Activated CD8-positive, alpha-beta memory T cell treated with anti-CD3 and anti-CD28 coated beads, Interleukin-2, amount 50 U/mL, for 48 hours (primary cell): ENCODE measurements around the gene HS3ST1.
"Not testable (repeated sequence)": the region's sequence is repeated elsewhere in the genome, so short reads cannot be mapped to it uniquely, and the experiment has no call there.

Experiments used
- DNase-seq: peaks from one replicate; pipeline ENCODE4 v3.0.0-alpha.2; 2020

HS3ST1 gene

GRCh38 chr4:11397819-11398610, 30.7 kb downstream of the HS3ST1 start:
- DNase-seq: no peak

DNA sequence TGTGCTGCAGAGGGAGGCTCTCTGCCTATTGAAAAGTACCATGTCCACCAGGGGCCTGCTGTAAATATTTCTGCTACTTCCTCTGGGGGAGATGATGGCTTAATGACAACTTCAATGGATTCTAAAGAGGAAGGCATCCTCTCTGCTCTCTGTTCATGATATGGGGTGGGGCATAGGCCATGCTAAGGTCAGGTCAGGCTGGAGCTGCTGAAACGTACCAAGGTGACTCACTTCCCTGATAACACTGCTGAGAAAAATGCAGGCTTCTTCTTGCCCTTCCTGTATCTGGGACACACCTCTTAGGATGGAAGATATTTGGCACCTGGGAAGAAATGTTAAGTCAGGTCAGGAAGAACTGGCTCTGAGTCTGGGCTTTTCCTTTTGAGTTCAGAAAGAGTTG, 31.5 kb downstream of the HS3ST1 start:
- no peak for DNase-seq

DNA sequence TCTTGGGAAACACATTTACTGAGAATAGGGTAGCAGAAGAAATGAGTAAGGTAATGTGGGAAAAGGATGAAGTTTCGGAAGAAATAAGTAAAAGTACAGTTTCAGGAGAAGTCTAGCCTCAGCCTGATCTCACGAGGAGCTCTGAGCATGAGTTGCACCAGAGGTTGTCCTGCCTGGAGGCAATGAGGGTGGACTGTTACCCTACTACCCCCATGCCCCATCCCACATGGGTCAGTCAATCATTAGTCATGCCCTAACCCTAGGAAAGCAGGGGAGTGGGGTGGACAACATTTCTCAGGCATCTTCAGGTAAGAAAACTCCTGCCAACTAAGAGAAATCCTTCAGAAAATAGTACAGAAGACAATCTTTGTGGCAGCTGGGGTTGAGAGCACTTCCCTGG, 35.1 kb downstream of the HS3ST1 start:
- DNase-seq: no peak

DNA sequence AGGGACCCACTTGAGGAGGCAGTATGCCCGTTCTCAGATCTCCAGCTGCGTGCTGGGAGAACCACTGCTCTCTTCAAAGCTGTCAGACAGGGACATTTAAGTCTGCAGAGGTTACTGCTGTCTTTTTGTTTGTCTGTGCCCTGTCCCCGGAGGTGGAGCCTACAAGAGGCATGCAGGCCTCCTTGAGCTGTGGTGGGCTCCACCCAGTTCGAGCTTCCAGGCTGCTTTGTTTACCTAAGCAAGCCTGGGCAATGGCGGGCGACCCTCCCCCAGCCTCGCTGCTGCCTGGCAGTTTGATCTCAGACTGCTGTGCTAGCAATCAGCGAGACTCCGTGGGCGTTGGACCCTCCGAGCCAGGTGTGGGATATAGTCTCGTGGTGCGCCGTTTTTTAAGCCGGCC, 44.6 kb downstream of the HS3ST1 start:
- not testable (repeated sequence) for DNase-seq

- no peak for DNase-seq
Observed at GRCh38 chr4:11376571-11376970, 52.1 kb downstream of the HS3ST1 start.

DNA sequence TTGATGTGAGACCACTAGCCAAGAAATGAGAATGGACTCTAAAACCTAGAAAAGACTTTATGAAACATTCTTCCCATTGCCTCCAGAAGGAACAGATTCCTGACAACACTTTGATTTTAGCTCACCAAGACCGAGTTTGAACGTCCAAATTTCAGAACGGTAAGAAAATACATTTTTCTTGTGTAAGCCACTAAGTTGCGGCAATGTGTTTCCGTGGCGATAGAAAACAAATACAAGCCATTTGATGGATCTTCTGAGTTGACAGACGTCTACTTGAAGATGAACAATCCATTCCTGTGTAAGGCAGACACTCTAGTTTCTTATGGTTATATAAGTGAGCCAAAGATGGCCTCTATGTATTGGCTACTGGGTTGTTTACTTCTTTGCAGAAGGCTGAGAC, 52.5 kb downstream of the HS3ST1 start:
- DNase-seq: no peak

DNA sequence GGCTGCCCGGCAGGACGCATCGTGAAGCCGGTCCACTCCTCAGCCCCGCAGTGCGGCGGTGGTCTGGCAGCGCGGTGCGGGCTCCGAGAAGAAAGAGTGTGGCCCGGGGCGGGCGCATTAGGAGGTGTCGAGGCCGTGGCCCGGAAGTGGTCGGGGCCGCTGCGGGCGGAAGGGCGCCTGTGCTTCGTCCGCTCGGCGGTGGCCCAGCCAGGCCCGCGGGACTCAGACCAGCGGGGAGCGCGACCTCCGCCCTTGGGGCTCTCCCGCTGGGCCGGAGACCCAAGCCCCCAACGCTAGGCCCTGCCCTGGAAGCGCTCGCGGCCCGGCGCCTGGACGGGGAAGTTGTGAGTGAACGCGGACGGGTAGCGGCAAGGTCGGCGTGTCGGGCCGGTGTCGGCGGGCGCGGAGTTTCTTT, 60.0 kb downstream of the HS3ST1 start:
- no peak for DNase-seq

- DNase-seq: no peak
Observed at GRCh38 chr4:11367371-11367770, 61.3 kb downstream of the HS3ST1 start.

DNA sequence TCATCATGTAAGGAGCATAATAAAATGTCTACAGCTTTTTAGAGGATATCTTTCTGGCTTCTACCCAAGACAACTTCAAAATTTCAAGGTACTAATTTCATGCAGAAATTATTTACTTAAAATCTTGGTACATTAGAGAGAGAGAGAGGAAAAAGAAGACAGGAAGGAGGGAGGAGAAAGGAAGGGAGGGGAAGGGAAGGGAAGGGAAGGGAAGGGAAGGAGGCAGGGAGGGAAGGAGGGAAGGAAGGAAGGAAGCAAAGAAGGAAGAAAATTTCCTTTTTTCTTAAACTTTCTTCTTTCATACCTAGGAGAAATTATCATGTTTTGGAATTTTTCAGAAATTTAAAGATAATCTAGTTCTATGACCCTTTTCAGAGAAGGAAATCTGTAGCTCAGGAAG, 61.8 kb downstream of the HS3ST1 start:
- DNase-seq: no peak

DNA sequence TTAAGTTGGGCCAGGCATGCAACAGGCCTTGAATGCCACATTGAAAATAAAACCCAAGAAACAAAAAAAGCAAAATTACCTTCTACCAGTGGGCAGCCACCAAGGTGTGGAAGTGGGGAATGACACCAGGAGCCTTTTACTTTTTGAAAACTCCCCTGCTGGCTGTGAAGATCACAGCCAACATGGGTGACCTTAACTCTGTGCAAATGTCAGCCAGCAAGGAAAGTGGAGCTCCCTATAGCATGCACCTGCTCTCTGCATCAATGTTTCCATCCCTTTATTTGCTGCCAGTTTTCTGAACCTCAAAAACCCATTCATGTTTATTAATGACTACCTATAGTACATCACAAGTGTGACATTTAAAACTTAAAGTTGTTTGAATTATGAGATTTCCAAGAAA, 63.7 kb downstream of the HS3ST1 start:
- DNase-seq: no peak

DNA sequence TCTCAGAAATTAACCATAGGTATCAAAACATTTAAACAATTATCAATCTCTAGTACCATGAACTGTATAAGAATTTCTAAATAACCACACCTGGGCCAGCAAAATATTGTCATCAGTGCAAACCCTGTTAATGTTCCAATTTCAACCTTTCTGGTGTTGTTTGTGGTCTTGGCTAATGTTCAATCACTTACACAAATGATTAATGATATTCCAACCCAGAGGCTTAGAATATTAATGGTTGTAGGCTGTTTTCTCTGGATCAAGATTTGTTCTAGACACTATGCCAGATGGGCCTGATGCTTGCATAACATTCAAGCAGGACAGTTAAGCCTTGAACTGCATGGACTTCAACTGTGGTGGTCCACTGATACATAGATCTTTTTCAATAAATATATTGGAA, 69.1 kb downstream of the HS3ST1 start:
- DNase-seq: no peak

GRCh38 chr4:11355226-11355625, 73.5 kb downstream of the HS3ST1 start:
- no peak for DNase-seq

- DNase-seq: no peak
Observed at GRCh38 chr4:11354531-11354930, 74.2 kb downstream of the HS3ST1 start.

GRCh38 chr4:11348449-11349088, 80.1 kb downstream of the HS3ST1 start:
- no peak for DNase-seq

- DNase-seq: no peak
Observed at GRCh38 chr4:11344916-11345315, 83.8 kb downstream of the HS3ST1 start.

GRCh38 chr4:11343536-11343935, 85.2 kb downstream of the HS3ST1 start:
- no peak for DNase-seq
